Renal cortical epithelial cell (primary cell): Measurements from ENCODE around the gene HPCAL1. TPM values are rescaled to one million over a fixed set of nuclear protein-coding genes. Genes with fewer than 3 reads are reported as not detected.

ENCODE experiments used
- DNase-seq: peaks from one replicate; pipeline ENCODE4 v3.0.0-alpha.2; 2011; ENCODE audit warnings: low read depth
- total RNA-seq: library from RNA; depleted of rRNA; stranded (reverse); fragments of >200 nt; gene quantifications from 2 replicates; pipeline ENCODE4 v1.2.3, GENCODE V29; 2014

HPCAL1 gene
- total RNA-seq, 1 donor from 2014 or later = 90.2 TPM

DNA sequence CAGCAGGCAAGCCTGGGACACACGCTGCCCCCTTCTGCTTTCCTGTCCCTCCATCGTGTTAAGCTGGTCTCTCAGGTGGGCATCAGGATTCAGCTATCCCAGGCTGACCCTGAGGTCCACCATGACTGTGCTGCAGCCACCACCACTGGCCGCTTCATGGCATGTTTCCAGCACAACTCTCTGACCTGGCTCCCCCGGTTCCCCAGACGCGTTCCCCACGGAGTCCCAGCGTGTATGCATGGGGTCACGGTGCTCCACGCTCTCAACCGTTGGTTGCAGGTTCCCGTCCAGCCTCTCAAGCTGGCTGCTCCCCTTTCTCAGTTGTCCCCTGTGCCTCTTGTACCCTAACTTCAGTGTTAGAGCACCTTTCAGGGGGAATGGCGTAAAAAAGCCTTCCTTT is 20.3 kb downstream of the HPCAL1 start:
- DNase-seq = no peak

- DNase-seq = no peak
These were observed 20.8 kb downstream of the HPCAL1 start for GRCh38 chr2:10323535-10323934.

GRCh38 chr2:10324095-10324832 is 21.6 kb downstream of the HPCAL1 start:
- DNase-seq = peak; percentile 79

- peak; percentile 74 for DNase-seq
These were observed 22.8 kb downstream of the HPCAL1 start for GRCh38 chr2:10325278-10326145.

GRCh38 chr2:10326151-10326616 is 23.5 kb downstream of the HPCAL1 start:
- DNase-seq = no peak

GRCh38 chr2:10326707-10327594 is 24.2 kb downstream of the HPCAL1 start:
- no peak for DNase-seq

GRCh38 chr2:10327896-10328669 is 25.4 kb downstream of the HPCAL1 start:
- DNase-seq = no peak

DNA sequence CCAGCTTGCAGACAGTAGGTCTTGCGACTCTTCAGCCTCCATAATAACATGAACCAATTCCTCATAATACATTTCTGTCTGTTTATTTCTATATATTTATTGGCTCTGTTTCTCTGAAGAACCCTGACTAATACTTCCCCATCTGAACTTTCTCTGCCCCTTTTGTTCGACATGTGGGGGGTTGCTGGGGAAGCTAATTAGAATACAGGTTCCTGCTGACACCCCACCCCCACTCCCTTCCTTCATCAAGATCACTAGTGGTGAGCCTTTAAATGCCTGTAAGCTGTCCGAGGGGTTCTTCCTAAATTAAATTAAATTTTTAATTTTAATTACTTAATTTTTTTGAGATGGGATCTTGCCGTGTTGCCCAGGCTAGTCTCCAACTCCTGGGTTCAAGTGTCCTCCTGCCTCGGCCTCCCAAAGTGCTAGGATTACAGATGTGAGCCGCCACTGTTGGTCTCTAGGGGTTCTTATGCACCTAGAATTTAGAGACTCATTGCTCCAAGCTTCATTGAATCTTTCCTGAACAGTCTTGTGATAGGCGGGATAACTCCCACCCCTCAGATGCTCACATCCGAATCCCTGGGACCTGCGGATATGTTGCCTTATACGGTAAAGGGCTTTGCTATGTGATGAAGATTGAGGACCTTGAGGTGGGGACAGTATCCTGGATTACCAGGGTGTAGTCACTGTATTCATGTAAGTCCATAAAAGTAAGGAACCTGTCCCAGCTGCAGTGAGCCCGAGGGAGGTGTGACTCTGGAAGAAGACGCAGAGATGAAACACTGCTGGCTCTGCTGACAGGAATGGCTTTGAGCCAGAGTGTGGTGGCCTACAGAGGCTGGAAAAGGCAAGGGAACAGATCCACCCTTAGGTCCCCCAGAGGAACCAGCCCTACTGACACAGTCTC is 26.2 kb downstream of the HPCAL1 start:
- DNase-seq = no peak

GRCh38 chr2:10329580-10329879 is 26.8 kb downstream of the HPCAL1 start:
- DNase-seq = no peak

DNA sequence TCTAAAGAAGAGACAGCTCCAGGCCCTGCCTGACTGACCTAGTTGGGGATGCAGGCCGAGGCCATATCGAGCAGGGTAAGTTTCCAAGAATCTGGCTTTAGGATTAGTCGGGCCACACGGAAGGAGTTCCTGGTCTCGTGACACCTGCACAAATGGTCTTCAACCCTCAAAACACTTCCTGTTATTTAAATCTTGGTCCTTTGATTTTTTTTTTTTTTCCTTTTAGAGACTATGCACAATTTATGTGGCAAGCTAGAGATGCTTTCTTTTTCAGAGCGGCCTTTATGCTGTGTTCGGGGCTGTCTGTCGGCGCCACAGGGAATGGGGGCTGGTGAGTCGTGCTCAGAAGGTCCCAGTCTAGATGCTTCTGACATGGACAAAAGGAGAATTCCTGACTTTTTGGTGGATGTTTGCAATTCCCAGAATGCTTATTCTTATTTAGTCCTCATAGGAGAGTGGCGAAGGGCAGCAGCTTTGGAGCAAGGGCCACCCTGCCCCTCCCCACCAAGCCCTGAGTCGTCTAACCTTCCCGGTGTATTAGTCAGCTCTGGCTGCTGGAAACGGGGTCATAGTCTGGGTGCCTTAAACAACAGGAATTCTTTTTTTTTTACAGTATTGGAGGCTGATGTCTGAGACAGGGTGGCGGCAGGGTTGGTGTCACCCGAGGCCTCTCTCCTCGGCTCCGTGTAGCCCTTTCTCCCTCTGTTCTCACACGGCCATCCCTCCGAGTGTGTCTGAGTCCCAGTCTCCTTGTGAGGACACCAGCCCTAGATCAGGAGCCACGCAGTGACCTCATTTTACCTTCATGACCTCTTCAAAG is 27.4 kb downstream of the HPCAL1 start:
- peak; percentile 85 for DNase-seq

DNA sequence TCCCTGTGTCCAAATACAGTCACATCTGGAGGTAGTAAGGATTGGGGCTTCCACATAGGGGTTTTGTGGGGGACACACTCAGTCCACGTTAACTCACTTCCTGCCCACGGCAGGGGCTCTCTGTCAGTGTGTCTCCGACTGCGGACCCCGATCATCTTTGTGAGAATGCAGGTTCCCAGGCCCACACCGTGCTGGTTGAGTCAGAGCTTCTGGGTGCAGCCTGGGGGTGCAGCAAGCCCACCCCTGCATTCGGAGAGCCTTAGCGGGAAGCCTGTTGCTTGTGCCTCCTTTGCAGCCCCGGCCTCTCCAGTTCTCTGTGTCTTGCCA is 28.0 kb downstream of the HPCAL1 start:
- no peak for DNase-seq

GRCh38 chr2:10331027-10331701 is 28.5 kb downstream of the HPCAL1 start:
- no peak for DNase-seq

DNA sequence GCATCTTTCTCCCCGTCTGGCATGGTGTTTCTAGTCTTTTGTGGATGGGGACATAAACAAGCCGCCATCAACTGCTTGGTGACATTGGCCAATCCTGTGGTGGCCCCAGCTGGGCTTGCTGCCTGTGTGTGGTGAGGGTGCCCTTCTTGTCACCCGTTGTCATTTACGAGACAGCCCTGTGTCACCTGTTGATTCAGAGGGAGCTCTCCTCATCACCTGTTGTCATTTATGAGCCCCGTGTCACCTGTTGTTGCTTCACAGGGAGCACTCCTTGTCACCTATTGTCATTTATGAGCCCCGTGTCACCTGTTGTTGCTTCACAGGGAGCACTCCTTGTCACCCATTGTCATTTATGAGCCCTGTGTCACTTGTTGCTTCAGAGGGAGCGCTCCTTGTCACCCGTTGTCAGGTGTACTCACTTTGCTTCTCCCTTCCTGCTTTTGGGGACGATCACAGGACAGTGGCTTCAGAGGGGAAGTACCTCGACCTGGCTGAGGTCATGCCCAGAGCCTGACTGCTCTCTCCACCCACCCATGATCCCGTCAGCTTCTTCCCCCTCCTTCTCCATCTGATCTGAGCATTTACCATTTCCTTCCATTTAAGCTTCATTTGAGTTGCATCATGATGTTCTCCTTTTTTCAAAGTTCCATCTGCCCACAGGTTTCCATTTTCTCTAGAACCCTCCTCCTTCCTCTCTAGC is 29.1 kb downstream of the HPCAL1 start:
- DNase-seq = no peak

GRCh38 chr2:10332402-10333246 is 29.9 kb downstream of the HPCAL1 start:
- no peak for DNase-seq

DNA sequence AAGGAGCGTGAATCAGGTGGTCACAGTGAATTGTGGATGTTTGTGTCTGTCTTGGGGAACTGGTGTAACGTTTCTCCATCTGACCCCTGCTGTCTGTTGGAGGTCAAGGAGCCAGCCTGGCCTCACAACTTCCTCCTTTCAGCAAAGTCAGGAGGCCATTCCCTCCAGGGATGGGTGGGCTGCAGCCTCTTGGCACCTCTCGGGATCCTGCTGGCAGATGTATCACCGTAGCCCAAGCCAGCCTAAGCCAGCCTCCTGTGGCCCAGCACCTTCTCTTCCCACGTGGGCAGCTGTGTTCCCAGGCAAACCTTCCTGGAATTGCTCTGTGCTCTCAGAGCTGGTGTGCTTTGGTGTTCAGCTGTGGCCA is 30.5 kb downstream of the HPCAL1 start:
- peak; percentile 32 for DNase-seq

GRCh38 chr2:10333966-10334365 is 31.3 kb downstream of the HPCAL1 start:
- no peak for DNase-seq

DNA sequence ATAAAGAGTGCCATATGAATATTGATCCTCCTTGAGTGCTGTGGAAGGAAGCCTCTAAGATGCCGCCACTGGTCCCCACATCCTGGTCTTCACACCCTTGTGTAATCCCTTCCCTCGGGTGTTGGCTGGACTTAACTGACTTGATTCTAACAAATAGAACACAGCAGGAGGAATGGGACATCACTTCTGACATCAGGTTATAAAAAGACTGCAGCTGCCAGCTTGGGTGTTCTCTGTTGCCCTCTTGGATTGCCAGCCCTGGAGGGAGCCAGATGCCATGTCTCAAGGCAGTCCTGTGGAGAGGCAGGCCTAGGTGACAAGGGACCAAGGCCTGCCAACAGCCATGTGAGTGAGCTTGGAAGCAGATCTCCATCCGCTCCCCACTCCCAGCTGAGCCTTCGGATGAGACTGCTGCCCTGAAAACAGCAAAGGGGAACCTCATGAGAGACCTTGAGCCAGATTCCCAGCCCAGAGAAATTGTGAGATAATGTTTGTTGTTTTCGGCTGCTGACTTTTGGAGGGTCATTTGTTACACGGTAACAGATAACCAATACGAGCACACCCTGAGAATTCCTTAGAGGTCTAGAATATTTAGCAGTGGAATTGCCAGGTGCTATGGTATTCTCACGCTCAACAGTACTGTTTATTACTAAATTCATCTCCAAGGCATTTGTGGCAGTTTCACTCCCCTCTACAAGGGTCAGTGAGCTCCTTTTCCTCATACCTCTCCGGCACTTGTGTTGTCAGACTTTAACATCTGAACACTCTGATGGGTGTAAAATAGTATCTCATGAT is 32.5 kb downstream of the HPCAL1 start:
- no peak for DNase-seq
